ENCODE measurements around the gene TESK2. TPM values are rescaled to one million over a fixed set of nuclear protein-coding genes. Genes with fewer than 3 reads are reported as not detected.

TESK2 gene
- polyA plus RNA-seq, 1 donor from 2014 or later: 0.51 TPM

GRCh38 chr1:45401524-45401923 is 89.4 kb downstream of the TESK2 start:
- no peak overlapping the region for H2AFZ ChIP-seq (ENCODE audit: low read depth, low read length)
- no peaks in the 10 kb centered on the region for H3K9me2 ChIP-seq (ENCODE audit: insufficient read depth, low read length)
- no peaks in the 10 kb centered on the region for H4K20me1 ChIP-seq (ENCODE audit: insufficient read depth)
- H3K36me3 ChIP-seq (ENCODE audit: insufficient read depth, low read length): no peaks in the 10 kb centered on the region
- no peak overlapping the region for H3K4me3 ChIP-seq (ENCODE audit: low read length)
- no peaks in the 10 kb centered on the region for H3K9me3 ChIP-seq (ENCODE audit: low read length)
- no peak overlapping the region for H3K27ac ChIP-seq (ENCODE audit: low read length)
- H3K27me3 ChIP-seq (ENCODE audit: insufficient read depth, low read depth, low read length): no peaks in the 10 kb centered on the region
- no peak overlapping the region for H3K4me2 ChIP-seq (ENCODE audit: low read length)
- TF ChIP-seq EP300 (conservative IDR thresholded peaks at IDR 0.05; ENCODE audit: poor library complexity, severe bottlenecking): no peak
- TF ChIP-seq SMC3 (conservative IDR thresholded peaks at IDR 0.05; ENCODE audit: poor library complexity): no peak
- no peak for TF ChIP-seq MXI1 (conservative IDR thresholded peaks at IDR 0.05; ENCODE audit: poor library complexity, severe bottlenecking)
- TF ChIP-seq POLR2AphosphoS5 (IDR thresholded peaks at IDR 0.05): no peak
- TF ChIP-seq TAF1 (IDR thresholded peaks at IDR 0.05; ENCODE audit: low read depth): no peak
- TF ChIP-seq RAD21 (conservative IDR thresholded peaks at IDR 0.05): no peak
- no peak for TF ChIP-seq REST (IDR thresholded peaks at IDR 0.05; ENCODE audit: borderline replicate concordance)
- no peak for TF ChIP-seq EZH2 (IDR thresholded peaks at IDR 0.05; ENCODE audit: borderline replicate concordance, insufficient read depth, low read length, poor library complexity, severe bottlenecking)
- no peak for TF ChIP-seq CTCF (IDR thresholded peaks at IDR 0.05; ENCODE audit: poor library complexity, severe bottlenecking)
- no peaks in the 10 kb centered on the region for H3K79me2 ChIP-seq (replicated peaks; ENCODE audit: insufficient read depth, low read length)
- no peak overlapping the region for H3K9ac ChIP-seq (ENCODE audit: low read length)
- H3F3A ChIP-seq (ENCODE audit: insufficient read depth, low read length, poor library complexity, severe bottlenecking): no peaks in the 10 kb centered on the region

DNA sequence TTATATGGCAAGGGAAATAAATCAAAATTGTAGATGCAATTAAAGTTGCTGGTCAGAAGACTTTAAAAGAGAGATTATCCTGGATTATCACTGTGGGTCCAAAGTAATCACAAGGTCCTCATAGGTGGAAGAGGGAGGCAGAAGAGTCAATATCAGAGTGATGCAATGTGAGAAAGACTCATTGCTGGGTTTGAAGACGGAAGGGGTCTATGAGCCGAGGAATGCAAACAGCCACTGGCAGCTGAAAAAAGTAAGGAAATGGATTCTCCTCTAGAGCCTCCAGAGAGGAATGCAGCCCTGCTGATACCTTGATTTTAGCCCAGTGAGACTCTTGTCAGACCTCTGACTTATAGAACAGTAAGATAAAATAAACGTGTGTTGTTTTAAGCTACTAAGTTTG is 90.9 kb downstream of the TESK2 start:
- Histone ChIP-seq H3K9ac (ENCODE audit: low read length) (no peak overlapping the region), H3K36me3 (ENCODE audit: insufficient read depth, low read length) (no peaks in the 10 kb centered on the region), H3K9me2 (ENCODE audit: insufficient read depth, low read length) (no peaks in the 10 kb centered on the region), H3F3A (ENCODE audit: insufficient read depth, low read length, poor library complexity, severe bottlenecking) (no peaks in the 10 kb centered on the region), H4K20me1 (ENCODE audit: insufficient read depth) (no peaks in the 10 kb centered on the region), H3K79me2 (replicated peaks; ENCODE audit: insufficient read depth, low read length) (no peaks in the 10 kb centered on the region), H3K4me3 (ENCODE audit: low read length) (no peak overlapping the region), H2AFZ (ENCODE audit: low read depth, low read length) (no peak overlapping the region), H3K9me3 (ENCODE audit: low read length) (no peaks in the 10 kb centered on the region), H3K4me2 (ENCODE audit: low read length) (no peak overlapping the region), H3K27ac (ENCODE audit: low read length) (no peak overlapping the region), H3K27me3 (ENCODE audit: insufficient read depth, low read depth, low read length) (no peaks in the 10 kb centered on the region)
- no peak for TF ChIP-seq EZH2 (IDR thresholded peaks at IDR 0.05; ENCODE audit: borderline replicate concordance, insufficient read depth, low read length, poor library complexity, severe bottlenecking)
- TF ChIP-seq RAD21 (conservative IDR thresholded peaks at IDR 0.05): no peak
- TF ChIP-seq TAF1 (IDR thresholded peaks at IDR 0.05; ENCODE audit: low read depth): no peak
- no peak for TF ChIP-seq MXI1 (conservative IDR thresholded peaks at IDR 0.05; ENCODE audit: poor library complexity, severe bottlenecking)
- TF ChIP-seq SMC3 (conservative IDR thresholded peaks at IDR 0.05; ENCODE audit: poor library complexity): no peak
- TF ChIP-seq REST (IDR thresholded peaks at IDR 0.05; ENCODE audit: borderline replicate concordance): no peak
- no peak for TF ChIP-seq EP300 (conservative IDR thresholded peaks at IDR 0.05; ENCODE audit: poor library complexity, severe bottlenecking)
- TF ChIP-seq POLR2AphosphoS5 (IDR thresholded peaks at IDR 0.05): no peak
- no peak for TF ChIP-seq CTCF (IDR thresholded peaks at IDR 0.05; ENCODE audit: poor library complexity, severe bottlenecking)

Data from neural cell (in vitro differentiated cells).